Heart right ventricle (tissue), 16 donors: ENCODE results near the gene CADM1. TPM values are rescaled to one million over a fixed set of nuclear protein-coding genes. Genes with fewer than 3 reads are reported as not detected.
A peak's percentile ranks its signal among the peaks of the same experiment; 100 is the strongest.

Experiments
- ATAC-seq, 8 donors: fragments of 200-7000 bp; cut with Tn5 transposase; one replicate each; pipeline ENCODE4 v1.9.1; 2020; ENCODE audit warnings: mild to moderate bottlenecking in 8 of 8, moderate library complexity in 8 of 8, moderate number of reproducible peaks in 1 of 8
- DNase-seq, 2 donors: peaks; one replicate each; pipeline ENCODE4 v3.0.0-alpha.2; 2020
- H3K27ac ChIP-seq, 10 donors: fragments of 200-600 bp; sonication (generic) in 2 of 10; one replicate each; pipeline versions ENCODE4 v1.5.0 to v1.8.0; 2020 to 2022; ENCODE audit warnings: mild to moderate bottlenecking in 3 of 10
- H3K27me3 ChIP-seq, 7 donors: fragments of 200-600 bp; one replicate each; pipeline ENCODE4 v1.8.0; 2021 to 2022; ENCODE audit warnings: mild to moderate bottlenecking in 2 of 7
- H3K36me3 ChIP-seq, 9 donors: fragments of 200-600 bp; sonication (generic) in 1 of 9; one replicate each; pipeline versions ENCODE4 v1.5.0 to v1.8.0; 2020 to 2022; ENCODE audit warnings: mild to moderate bottlenecking in 2 of 9
- H3K4me1 ChIP-seq, 9 donors: fragments of 200-600 bp; sonication (generic) in 1 of 9; one replicate each; pipeline versions ENCODE4 v1.5.0 to v1.8.0; 2020 to 2022; ENCODE audit warnings: mild to moderate bottlenecking in 4 of 9
- H3K4me3 ChIP-seq, 10 donors: fragments of 200-600 bp; sonication (generic) in 2 of 10; one replicate each; pipeline versions ENCODE4 v1.5.0 to v1.8.0; 2020 to 2022; ENCODE audit warnings: mild to moderate bottlenecking in 7 of 10, moderate library complexity in 2 of 10
- H3K9me3 ChIP-seq, 11 donors: fragments of 200-600 bp in 10 of 11; sonication (generic) in 2 of 11; one replicate each; pipeline versions ENCODE4 v1.5.0 to v1.8.0; 2013 to 2022; ENCODE audit warnings: mild to moderate bottlenecking in 2 of 11, control low read depth in 1 of 11, moderate library complexity in 1 of 11
- CTCF ChIP-seq, 9 donors: fragments of 200-600 bp; sonication (generic) in 2 of 9; IDR thresholded peaks; one replicate each; pipeline versions ENCODE4 v1.5.0 to v1.8.0; 2021 to 2022; ENCODE audit warnings: antibody characterized with exemption in 9 of 9, mild to moderate bottlenecking in 5 of 9, moderate library complexity in 1 of 9
- WGBS, 2 donors: extraction: QIAGEN DNeasy Blood & Tissue Kit; methylation state at CpG; one replicate each; pipeline ENCODE4 v1.1.7; 2013; ENCODE audit warnings: inconsistent platforms in 1 of 2; 5-methylcytosine and 5-hydroxymethylcytosine counted together
- intact Hi-C, 10 donors: fragments of 100-400 bp; cut with DNase I; formaldehyde crosslinking; loops; one replicate each; pipeline versions ENCODE4 v1.11.1 to v1.14.2; 2022
- polyA plus RNA-seq, 2 donors: library from polyadenylated mRNA; stranded (reverse); fragments of 200-250 nt; gene quantifications; one replicate each; pipeline ENCODE4 v1.2.3, GENCODE V29; 2013
- total RNA-seq, 10 donors: library from RNA; stranded (reverse); fragmentation: NEBNext Ultra II Directional in 3 of 10; extraction: Animal tissue kit (Norgen Biotek cat#: 25700) in 3 of 10; gene quantifications; one replicate each; pipeline versions ENCODE4 v1.2.1 to v1.2.4, GENCODE V29; 2021 to 2023
- donor health status: Arrhythmogenic right ventricular cardiomyopathy.
- donor health status: ischemic (EF 13 %, LVEDD 7.1; RV severe dilation, severe dysfunction).
- donor health status: healthy with polysubstance abuse.
- donor health status: DM: no; HTN: yes; CAD: no.
- donor health status: DM: no; HTN: no; CAD: no.
- donor health status: ischemic (EF 25% LVEDD 6.9; RV normal size, moderate dysfunction).
- donor health status: ischemic (EF 25% LVEDD 5.7; RV mildly dilated, moderate dysfunction).
- donor health status: healthy.
- donor health status: DM: yes; HTN: yes; CAD: no.
- donor health status: Ischemic cardiomyopathy.
- donor health status: ischemic (EF 35%, LVEDD 5.7; RV mildly dilated, moderate dysfunction).
- donor health status: nonischemic (EF 11% LVEDD 7.7; RV severe dilation, severe dysfunction).
- donor health status: DM: yes; HTN: yes; CAD: no.
- donor health status: PGD.
- donor health status: ischemic (EF 29% LVEDD 5.4; RV normal size, mild dysfunction).
- donor health status: nonischemic (EF 23%, LVEDD 6.1; RV moderate dilation, normal function).

CADM1 gene
- total and polyA plus RNA-seq, 12 donors, result 10.2 to 83.0 (median 41.4) TPM

GRCh38 chr11:115357066-115357465 is 147.1 kb downstream of the CADM1 start:
- H3K27ac ChIP-seq, result no peak overlapping the region
- no peak overlapping the region for H3K4me3 ChIP-seq
- no peaks in the 10 kb centered on the region for H3K36me3 ChIP-seq
- peak in 1 of 2 donors; percentile 6 for DNase-seq
- ATAC-seq, result peak in 2 of 8 donors; percentile 24 to 28
- peaks cover 0 to 27% (median 0%) of the 10 kb centered on the region in 9 donors for H3K4me1 ChIP-seq
- H3K9me3 ChIP-seq, result no peaks in the 10 kb centered on the region
- intact Hi-C loops, result no loop called here
- no peaks in the 10 kb centered on the region for H3K27me3 ChIP-seq
- 10 to 14% methylated on average over 5 of the region's 5 CpGs for WGBS, 2 donors
- no peak for TF ChIP-seq CTCF (IDR thresholded peaks at IDR 0.05)

- intact Hi-C loops, result no loop called here
- 84 to 88% methylated on average over 6 of the region's 6 CpGs for WGBS, 2 donors
- DNase-seq (no peak), ATAC-seq (no peak)
- no peaks in the 10 kb centered on the region for H3K27me3 ChIP-seq
- H3K27ac ChIP-seq, result no peak overlapping the region
- no peak for TF ChIP-seq CTCF (IDR thresholded peaks at IDR 0.05)
- H3K4me3 ChIP-seq, result no peak overlapping the region
- no peaks in the 10 kb centered on the region for H3K36me3 ChIP-seq
- peaks cover 0 to 19% (median 0%) of the 10 kb centered on the region in 9 donors for H3K4me1 ChIP-seq
- no peaks in the 10 kb centered on the region for H3K9me3 ChIP-seq
Measured at GRCh38 chr11:115352805-115353485, 151.3 kb downstream of the CADM1 start.

- 75 to 90% methylated on average over 7 of the region's 7 CpGs for WGBS, 2 donors
Measured at GRCh38 chr11:115349335-115350017, 154.7 kb downstream of the CADM1 start.

GRCh38 chr11:115348416-115348815 is 155.8 kb downstream of the CADM1 start:
- WGBS, 2 donors, result 81 to 84% methylated on average over 6 of the region's 6 CpGs

More at GRCh38 chr11:115349335-115350017, 154.7 kb downstream of the CADM1 start:
- Histone ChIP-seq H3K4me3 (no peak overlapping the region), H3K36me3 (no peaks in the 10 kb centered on the region), H3K27ac (no peak overlapping the region), H3K4me1 (peaks cover 0 to 24% (median 3%) of the 10 kb centered on the region in 9 donors), H3K27me3 (no peaks in the 10 kb centered on the region), H3K9me3 (no peaks in the 10 kb centered on the region)
- intact Hi-C loops, result no loop called here
- ATAC-seq (no peak), DNase-seq (no peak)
- no peak for TF ChIP-seq CTCF (IDR thresholded peaks at IDR 0.05)

More at GRCh38 chr11:115348416-115348815, 155.8 kb downstream of the CADM1 start:
- H3K27me3 ChIP-seq, result no peaks in the 10 kb centered on the region
- H3K4me3 ChIP-seq, result no peak overlapping the region
- intact Hi-C loops, result no loop called here
- no peaks in the 10 kb centered on the region for H3K36me3 ChIP-seq
- DNase-seq (no peak), ATAC-seq (no peak)
- H3K4me1 ChIP-seq, result peaks cover 0 to 18% (median 3%) of the 10 kb centered on the region in 9 donors
- no peak overlapping the region for H3K27ac ChIP-seq
- TF ChIP-seq CTCF (IDR thresholded peaks at IDR 0.05), result no peak
- H3K9me3 ChIP-seq, result no peaks in the 10 kb centered on the region
